HG02763 (cell line): ENCODE results near the gene KCNJ18.
"Not testable (repeated sequence)": the region's sequence is repeated elsewhere in the genome, so short reads cannot be mapped to it uniquely, and the experiment has no call there.

Experiments used
- ATAC-seq: cut with Tn5 transposase; IDR thresholded peaks from one replicate; pipeline ENCODE4 v1.9.1; 2021; ENCODE audit warnings: mild to moderate bottlenecking, moderate library complexity; ENCODE audit not compliant: unreplicated experiment

KCNJ18 gene

DNA sequence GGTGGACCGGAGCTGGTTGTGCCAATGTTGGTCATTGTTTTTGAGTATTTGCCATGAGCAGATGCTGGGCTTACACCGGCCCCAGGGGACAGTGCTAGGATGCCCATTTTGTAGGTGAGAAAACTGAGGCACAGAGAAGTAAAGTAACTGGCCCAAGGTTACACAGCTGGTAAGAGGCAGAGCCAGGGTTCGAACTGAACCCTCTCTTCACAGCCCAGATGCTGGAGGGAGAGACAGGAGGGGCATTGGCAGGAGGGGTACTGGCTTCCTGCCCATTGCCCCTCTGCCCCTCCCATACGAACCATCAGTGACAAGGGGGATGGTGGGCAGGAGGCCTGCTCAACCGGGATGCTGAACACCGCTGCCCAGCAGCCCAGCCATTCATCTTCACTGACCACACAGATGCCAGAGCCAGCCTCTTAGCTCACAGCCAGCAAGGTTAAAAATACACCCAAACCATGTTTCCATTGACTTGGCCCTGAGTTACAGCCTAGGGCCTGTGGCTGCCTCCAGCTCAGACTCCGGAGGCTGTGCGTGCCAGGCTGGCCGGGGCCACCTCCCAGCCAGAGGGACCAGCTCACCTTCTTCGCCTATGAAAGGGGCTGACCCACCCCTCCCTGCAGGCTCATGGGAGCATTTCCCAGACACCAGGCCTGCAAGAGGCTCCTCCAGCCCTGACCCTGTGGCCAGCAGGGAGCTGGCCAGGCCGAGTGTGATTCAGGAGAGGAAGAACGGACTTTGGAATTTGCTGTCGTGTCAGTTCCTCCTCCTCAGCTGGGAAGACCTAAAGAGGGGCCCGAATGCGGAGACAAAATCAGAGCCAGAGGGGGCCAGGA is 57.6 kb downstream of the KCNJ18 start:
- not testable (repeated sequence) for ATAC-seq

DNA sequence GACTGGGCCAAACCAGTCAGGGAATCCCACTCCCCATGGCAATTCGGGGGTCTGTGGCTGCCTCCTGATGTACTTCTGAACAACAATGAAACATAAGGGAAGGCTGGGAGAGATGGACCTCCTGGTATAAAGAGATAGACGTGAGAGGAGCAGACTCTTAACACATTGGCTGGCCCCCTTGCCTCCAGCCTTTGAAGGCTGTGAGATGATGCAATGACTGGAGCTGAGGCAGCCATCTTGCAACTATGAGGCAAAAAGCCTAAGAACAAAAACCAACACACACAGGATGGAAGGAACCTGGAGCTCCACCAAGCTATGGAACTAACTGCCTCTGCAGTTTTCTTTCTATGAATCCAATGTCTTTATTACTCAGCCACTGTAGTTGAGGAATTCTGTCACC is 58.8 kb downstream of the KCNJ18 start:
- not testable (repeated sequence) for ATAC-seq
